T follicular helper cell (primary cell): Measurements from ENCODE around the gene COPS7A.

Source experiments
- DNase-seq: peaks from one replicate; pipeline ENCODE4 v3.0.0-alpha.2; 2020; ENCODE audit warnings: low read depth

Gene COPS7A

DNA sequence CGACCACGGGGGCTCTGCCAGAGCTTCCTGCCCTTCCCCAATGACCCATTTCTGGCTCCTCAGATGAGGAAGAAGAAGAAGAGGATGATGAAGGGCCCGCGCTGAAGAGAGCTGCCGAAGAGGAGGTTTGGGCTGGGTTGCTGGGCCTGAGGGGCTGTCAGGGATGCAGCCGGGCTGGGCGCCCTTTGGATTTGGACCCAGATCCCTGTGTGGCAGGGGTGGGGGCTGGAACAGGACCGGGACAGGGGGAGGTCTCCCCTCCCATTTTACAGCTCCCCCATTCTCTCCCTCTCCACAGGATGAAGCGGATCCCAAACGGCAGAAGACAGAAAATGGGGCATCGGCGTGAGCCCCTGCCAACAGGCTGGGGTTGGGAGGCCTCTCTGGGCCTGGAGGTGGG, 46.2 kb downstream of the COPS7A start:
- no peak for DNase-seq

DNA sequence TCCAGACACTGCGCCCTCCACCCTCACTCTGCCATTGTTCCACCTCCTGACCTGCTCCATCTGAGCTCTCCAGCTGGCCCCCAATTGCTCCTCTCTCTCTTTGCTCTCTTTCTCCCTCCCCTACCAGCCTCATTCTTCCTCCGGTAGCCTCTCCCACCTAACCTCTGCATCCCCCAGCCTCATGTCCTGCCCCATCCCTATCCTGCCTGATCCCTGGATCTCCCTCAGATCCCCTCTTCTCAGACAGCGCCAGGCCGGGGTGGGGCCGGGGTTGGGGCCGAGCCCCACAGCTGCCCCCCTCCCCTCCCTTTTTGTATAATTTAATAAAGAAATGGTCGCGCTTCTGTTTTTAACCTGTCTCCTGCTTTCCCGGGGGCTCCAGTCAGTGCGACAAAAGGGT, 46.8 kb downstream of the COPS7A start:
- DNase-seq, result no peak

DNA sequence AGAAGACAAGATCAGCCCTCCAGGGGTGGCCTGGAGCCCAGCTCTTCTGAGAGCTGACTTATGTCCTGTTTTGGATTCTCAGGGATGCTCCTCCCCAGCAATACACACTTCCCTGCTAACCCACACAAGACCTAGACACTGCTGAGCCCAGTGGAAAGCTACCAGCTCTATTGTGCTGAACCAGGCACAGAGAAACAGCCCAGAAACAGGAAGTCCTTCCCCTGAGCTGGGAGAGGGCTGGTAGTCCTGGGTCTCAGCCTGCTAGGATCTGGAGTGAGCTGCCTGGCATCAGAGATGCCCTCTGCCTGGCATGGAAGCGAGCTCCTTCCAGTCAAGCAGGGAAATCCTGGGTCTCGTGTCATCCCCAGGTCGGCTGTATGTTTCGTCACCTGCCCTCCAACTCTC, 47.2 kb downstream of the COPS7A start:
- DNase-seq, result no peak

DNA sequence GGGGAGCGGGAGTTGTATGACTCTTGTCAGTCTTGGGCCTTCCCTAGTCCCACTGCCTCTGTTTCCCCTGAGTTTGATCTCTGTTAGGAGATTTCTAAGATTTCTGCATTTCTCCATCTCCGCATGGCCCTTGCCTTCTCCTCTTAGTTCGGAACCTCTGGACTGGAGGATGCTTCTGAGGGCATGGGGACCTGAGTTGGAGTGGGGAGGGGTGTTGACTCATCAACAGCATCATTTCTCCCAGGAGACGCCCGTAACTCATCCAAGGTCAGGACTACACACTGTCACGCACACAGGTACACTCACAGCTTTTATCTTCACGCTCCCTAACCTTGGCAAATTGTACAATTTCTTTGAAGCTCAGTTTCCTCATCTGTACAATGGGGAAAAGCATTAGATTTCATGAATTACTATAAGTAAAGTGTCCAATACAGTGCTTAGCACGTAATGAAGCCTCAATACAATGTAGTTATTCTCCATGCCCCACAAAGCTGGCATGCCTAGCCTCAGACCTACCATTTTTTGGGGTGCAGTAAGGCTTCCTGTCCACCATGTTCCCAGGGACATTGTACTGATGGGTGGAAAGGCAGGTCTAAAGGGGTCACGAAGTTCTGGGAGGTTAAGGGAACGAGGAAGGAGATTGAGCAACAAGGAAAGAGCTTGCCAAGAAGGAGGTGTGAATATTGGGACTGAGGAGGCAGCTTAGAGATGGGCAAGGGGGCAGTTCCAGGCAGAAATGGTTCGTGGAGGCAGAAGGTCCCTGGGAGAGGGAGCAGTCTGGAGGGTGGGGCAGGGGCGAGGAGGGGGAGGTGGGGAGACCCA, 47.9 kb downstream of the COPS7A start:
- DNase-seq, result no peak

DNA sequence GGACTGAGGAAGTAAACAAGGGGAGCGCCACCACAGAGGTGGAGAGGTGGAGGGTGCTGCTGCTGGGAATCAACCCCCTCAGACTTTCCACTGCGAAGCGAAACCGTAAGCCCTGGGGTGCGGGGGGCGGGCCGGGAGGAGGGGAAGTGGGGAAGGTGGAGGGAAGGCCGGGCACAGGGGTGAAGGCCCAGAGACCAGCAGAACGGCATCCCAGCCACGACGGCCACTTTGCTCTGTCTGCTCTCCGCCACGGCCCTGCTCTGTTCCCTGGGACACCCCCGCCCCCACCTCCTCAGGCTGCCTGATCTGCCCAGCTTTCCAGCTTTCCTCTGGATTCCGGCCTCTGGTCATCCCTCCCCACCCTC, 48.5 kb downstream of the COPS7A start, which contains the start of gene LAG3:
Gene LAG3 (plus strand): TSS at position 190 of the 365 bp plus-strand sequence. CDS start 333 bp downstream, outside the sequence.
- DNase-seq, result no peak

DNA sequence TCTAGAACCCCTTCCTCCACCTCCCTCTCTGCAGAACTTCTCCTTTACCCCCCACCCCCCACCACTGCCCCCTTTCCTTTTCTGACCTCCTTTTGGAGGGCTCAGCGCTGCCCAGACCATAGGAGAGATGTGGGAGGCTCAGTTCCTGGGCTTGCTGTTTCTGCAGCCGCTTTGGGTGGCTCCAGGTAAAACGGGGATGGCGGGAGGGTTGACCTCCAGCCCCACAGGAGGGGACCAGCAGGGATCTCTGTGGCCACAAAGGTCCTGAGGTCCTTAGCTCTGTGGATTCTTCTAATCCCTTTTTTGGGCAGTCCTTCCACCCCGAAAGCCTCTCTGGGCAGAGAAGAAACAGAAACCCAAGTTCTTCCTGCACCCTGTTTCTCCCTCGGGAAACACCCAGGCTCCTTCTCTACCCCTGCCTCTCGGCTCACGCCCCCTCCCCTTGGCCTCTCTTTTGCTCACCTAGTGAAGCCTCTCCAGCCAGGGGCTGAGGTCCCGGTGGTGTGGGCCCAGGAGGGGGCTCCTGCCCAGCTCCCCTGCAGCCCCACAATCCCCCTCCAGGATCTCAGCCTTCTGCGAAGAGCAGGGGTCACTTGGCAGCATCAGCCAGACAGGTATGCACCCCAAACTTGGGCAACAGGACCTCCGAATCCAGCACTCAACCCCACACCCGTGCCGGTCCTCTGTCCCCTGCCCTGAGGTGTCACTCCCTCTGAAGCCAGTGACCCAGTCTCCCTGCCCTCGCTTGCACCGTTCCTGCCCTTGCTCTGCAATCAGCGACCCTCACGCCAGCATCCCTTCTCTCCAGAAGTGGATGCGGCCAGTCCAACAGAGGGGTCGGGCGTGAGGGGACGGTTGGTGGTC, 49.1 kb downstream of the COPS7A start:
- no peak for DNase-seq

DNA sequence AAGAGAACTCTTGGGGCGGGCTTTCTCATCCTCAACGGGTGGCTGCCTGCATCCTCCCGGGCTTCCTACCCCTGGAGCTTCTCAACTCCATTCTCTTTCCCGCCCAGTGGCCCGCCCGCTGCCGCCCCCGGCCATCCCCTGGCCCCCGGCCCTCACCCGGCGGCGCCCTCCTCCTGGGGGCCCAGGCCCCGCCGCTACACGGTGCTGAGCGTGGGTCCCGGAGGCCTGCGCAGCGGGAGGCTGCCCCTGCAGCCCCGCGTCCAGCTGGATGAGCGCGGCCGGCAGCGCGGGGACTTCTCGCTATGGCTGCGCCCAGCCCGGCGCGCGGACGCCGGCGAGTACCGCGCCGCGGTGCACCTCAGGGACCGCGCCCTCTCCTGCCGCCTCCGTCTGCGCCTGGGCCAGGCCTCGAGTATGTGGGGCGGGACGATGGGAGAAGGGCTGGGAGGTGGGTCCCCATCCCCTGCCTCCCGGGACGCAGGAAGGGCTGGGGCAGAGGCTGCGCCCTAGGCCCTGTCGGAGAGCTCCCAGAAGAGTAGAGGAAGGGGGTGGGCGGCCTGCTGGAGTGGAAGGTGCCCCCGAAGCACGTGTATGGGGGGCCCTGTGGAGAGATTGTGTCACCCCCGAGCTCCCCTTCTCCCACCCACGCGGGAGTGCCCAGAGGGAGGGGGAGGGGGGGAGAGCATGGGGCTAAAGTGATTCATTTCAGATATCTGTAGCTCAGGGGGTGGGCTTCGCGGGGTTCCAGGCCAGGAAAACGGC, 49.9 kb downstream of the COPS7A start:
- DNase-seq, result no peak

DNA sequence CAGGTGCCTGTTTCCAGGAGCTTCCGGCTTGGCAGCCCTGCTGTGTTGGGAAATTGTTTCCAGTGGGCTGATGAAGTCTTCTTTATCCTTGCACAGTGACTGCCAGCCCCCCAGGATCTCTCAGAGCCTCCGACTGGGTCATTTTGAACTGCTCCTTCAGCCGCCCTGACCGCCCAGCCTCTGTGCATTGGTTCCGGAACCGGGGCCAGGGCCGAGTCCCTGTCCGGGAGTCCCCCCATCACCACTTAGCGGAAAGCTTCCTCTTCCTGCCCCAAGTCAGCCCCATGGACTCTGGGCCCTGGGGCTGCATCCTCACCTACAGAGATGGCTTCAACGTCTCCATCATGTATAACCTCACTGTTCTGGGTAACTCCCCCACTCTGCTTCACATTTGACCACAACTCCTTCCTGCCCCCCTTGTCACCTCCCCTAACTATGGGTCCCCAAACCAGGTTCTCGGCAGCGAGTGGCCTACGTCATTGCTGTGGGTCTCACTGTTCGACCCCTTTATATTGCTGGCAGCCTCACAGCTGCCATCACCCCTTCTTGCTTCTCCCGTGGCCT, 50.7 kb downstream of the COPS7A start:
- DNase-seq, result no peak

DNA sequence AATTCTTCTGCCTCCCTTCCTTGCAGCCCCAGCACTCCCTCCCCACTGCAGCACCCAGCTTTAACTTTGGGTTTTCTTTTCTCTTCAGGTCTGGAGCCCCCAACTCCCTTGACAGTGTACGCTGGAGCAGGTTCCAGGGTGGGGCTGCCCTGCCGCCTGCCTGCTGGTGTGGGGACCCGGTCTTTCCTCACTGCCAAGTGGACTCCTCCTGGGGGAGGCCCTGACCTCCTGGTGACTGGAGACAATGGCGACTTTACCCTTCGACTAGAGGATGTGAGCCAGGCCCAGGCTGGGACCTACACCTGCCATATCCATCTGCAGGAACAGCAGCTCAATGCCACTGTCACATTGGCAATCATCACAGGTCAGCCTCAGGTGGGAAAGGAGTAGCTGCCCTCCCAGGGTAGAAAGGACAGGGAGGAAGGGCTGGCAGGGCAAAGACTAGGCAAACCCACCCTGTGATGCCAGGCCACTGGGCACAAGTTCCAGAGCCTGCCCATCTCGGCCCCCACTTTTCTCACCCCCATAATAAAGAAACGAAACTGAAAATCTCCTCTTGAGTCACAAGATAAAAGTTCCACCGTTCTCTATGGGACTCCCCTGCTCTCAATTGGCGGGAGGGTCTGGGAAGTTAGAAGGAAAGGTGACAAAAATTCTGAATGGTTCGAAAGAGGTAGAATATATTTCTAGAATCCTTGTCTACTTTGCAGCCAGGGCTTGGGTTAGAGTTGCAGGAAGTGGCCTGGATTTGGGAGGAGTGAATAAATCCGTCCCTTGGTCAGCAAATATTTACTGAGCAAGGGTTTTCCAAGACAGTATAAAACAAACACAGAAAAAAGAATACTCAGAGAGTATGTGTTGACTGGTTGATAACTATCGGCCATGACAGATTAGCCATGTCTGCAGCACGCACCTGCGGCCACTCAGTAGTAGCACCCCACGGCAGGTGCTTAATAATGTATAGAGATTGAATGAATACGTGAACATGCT, 51.6 kb downstream of the COPS7A start:
- DNase-seq, result no peak

DNA sequence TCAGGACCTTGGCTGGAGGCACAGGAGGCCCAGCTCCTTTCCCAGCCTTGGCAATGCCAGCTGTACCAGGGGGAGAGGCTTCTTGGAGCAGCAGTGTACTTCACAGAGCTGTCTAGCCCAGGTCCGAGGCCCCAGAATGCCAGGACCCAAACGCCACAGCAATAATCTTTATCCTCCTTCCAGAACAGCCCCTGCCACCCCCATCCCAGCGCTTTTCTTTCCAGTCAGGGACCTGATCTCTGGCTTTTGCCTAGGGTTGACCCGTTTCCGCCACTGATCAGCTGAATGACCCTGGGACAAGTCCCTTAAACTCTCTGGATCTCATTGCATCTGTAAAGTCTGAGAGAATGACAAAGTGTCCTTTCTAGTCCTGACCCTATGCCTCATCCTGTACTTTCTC, 53.5 kb downstream of the COPS7A start:
- no peak for DNase-seq

DNA sequence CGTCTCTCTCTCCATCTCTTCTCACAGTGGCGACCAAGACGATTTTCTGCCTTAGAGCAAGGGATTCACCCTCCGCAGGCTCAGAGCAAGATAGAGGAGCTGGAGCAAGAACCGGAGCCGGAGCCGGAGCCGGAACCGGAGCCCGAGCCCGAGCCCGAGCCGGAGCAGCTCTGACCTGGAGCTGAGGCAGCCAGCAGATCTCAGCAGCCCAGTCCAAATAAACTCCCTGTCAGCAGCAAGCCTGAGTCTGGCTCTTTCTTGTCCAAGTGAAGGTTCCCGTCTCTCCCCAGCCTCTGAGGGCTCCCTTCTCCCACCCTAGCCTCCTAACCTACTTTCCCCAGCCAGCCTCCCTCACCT, 54.3 kb downstream of the COPS7A start:
- no peak for DNase-seq

DNA sequence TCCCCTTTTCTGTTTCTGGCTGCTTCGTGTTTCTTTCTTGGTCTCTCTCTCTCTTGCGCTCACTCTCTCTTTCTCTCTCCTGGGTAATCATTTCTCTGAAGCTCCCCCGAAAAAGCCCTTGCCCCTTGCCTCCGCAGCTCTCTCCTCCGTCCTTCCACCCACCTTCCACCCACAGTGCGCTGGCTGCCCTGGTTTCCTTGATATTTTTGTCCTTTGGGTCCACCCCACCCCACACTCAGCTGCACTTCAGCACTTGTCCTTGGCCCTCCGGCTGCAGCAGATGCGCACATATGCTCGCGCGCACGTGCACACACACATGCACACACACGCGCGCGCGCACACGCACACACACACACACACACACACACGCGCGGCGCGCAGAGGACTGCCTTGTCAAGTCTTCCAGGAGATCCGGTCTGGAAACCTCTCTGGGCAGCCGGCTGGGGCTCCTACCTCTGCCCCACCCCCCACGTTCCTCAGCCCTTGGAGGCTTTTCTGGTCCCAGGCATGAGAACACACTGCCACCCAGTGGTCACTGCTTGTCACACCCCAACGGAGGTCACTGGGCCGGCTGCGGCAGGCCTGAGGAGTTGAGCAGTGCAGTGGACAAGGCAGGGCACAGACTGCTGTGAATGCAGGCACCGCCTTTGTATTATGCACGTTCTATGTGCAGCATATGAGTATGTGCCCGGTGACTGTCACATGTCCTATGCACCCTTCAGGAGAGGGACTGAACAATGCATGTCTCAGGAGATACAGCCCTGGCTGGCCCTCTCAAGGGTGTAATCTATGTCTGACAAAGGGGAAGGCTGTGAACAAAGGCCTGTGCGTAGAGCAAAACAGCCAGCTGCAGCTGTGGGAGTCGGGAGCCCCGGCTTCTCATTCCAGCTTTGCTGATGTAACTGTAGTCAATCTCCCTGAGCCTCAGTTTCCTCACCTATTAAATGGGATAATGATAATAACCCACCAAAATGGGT, 55.0 kb downstream of the COPS7A start:
- DNase-seq, result peak; percentile 79

DNA sequence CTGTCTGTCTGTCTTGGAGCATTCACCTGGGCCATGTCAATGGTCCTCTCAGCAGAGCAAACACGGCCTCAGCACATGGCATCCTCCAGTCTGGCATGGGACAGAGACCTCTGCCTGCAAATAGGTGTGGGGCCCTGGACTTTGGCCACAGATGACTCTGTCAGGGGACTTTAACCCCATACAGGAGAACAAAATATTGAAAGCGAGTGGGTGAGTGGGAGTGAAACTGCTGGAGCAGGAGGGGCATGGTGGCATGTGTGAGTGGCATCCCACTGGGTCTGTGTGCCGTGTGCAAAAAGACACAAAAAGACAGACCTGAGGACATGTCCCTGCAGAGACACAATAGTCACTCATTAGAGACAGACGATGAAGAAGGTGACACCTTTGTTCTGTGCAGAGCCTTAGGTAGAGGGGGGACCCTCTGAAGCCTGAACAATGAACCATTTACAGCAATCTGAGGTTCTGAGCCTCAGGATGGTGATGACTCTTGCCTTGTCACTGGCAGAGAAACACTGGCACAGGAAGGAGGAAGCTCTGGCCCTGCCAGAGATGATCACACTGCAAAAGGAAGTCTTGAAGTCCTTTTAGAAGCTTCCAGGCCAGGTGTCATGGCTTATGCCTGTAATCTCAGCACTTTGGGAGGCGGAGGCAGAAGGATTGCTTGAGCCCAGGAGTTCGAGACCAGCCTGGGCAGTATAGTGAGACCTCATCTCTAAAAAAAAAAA, 56.0 kb downstream of the COPS7A start:
- DNase-seq, result no peak

DNA sequence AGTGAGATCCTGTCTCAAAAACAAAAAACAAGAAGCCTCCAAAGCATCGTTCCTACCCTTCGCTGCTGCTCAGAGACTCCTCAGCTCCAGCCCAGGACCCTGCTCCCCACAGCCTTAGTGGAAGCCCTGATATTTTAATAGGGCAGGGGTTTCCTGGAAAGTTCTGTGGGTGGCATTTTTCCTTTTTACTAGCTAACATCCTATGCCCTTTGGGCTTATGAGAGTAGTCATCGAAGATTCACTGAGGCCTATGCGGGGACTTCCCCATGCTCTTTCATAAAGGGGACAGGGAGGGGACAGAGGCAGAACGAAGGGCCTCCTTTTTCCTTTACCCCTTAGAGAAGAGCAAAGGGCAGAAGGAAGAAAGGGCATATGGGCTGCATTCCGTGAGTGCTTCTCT, 56.7 kb downstream of the COPS7A start:
- DNase-seq, result no peak
